HG02840 (cell line): ENCODE measurements around the gene CLMP.
"Not testable (repeated sequence)": the region's sequence is repeated elsewhere in the genome, so short reads cannot be mapped to it uniquely, and the experiment has no call there.

Experiments
- ATAC-seq: cut with Tn5 transposase; IDR thresholded peaks from one replicate; pipeline ENCODE4 v1.9.1; 2021; ENCODE audit warnings: mild to moderate bottlenecking, moderate library complexity, moderate number of reproducible peaks; ENCODE audit not compliant: unreplicated experiment, low FRiP score

The CLMP gene

DNA sequence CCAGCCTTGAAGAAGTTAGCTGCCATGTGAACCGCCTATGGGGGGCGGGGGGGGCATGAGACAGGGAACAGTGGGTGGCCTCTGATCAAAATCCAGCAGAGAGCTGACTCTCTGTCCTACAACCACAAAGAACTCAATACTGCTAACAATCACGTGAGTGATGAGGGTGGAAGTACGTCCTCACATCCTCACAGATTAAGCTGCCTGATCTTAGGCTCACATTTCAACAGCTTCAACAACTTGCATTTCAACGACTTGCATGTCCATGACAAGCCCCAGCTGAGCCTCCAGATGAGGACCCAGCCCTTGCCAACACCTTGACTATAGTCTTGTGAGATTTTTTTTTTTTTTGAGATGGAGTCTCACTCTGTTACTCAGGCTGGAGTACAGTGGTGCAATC lies 51.6 kb downstream of the CLMP start:
- ATAC-seq = no peak

DNA sequence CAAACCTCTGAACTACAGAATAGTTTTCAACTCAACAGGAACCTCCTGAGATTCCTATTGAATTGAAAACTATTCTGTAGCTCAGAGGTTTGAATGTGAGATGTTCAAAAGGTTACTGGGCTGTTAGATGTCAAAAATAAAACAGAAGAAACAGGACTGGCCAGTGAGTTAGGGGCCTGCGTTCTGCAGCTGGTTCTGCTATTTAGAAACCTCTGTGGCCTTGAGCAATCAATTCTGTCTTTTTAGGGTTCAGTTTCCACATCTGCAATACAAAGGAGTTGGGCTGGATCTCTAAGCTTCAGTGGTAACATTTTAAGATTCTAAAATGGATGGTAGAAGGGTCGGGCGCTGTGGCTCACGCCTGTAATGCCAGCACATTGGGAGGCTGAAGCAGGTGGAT lies 55.8 kb downstream of the CLMP start:
- no peak for ATAC-seq

DNA sequence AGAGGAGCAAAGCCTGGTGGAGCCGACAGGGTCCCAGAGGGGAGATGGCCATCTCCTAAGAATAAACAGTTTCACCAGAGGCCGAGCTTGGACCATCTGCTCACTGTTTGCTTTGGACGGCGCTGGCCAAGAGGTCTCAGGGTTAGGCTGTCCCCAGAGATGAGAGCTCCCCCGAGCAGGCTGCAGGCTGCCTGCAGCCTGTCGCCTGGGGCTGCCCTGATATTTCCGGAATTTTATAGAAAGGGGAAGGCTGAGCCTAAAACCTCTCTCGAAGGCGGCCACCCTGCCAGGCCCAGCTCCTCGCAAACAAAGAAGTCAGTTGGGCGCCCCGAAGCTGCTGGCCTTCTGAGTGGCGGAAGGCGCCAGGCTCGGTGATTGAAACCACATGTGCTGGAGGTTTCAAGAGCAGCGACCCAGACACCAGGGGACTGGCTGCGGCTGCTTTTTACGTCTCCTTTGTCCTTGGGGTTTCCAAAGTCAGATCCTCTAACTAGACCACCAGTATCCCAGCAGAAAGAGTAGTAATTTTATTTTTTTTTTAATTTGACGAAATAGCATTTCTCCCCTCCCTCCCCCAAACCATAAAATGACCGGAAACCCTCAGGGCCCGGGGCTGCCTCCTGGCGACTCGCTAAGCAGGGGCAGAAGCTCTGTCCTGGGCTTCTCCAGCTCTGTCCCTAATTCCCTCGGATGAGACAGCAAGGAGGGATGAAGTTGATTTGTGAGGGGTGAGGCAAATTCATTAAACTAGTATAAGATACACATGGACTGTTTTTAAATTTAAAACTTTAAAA lies 57.4 kb downstream of the CLMP start:
- ATAC-seq = no peak

DNA sequence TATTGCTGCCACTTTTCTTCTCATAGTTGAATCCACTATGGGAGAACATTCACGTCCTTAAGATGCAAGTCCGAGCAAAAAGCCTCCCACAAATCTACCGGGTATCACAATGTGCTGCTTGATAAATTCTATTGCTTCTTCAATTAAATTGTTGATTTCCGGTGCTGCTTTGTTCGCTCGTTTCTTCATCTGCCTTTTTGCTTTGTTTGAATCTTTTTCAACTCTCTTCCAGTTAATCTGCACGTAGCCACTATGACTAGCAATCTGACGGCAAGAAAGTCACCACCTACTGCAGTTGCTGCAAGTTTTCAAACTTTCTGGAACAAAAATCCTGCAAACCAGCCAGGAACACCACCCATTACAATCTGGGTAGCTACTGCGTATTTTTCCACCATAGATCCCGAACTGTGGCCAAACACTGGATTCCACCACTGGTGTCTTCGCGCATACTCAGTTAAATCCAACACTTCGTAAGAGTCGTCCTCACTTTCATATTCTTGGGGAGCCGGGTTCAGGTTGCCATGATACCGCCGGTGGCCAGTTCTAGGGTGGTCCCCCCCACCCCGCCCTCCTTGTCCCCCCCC lies 59.1 kb downstream of the CLMP start:
- ATAC-seq = no peak

DNA sequence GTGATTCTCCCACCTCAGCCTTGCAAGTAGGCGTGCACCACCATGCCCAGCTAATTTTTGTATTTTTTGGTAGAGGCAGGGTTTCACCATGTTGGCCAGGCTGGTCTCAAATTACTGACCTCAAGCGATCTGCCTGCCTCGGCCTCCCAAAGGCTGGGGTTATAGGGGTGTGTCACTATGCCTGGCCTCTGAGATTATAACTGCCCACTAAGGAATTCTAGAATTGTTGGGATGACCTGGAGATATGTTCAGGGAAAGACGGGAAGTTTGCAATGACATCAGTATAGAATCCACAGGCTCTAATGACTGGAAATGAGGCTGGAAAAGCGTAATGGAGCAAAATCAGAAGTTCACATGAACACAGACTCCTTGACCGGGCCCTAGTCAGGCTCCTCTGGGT lies 62.2 kb downstream of the CLMP start:
- no peak for ATAC-seq

DNA sequence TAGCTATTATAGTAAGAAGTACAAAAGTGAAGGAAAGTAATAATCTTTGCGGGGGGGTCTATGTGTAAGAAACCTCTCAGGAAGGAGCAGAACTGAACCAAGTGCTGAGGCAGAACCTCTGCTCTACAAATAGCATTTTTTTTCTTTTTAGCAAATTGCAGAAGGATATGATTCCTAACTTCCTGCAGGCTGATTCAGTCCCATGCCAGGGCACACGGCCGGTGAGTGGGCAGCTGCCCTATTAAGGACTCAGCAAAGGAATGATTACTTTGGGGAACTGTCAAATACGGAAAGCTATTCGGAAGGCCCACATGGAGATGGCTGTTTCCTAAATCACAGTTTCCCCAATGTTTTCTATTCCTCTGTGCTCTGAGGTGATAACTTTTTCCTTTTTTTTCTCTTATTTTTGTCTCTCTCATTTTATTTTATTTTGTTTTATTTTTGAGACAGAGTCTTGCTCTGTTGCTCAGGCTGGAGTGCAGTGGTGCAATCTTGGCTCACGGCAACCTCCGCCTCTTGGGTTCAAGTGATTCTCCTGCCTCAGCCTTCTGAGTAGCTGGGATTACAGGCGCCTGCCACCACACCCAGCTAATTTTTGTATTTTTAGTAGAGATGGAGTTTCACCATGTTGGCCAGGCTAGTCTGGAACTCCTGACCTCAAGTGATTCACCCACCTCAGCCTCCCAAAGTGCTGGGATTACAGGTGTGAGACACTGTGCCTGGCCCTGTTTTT lies 62.8 kb downstream of the CLMP start:
- not testable (repeated sequence) for ATAC-seq

DNA sequence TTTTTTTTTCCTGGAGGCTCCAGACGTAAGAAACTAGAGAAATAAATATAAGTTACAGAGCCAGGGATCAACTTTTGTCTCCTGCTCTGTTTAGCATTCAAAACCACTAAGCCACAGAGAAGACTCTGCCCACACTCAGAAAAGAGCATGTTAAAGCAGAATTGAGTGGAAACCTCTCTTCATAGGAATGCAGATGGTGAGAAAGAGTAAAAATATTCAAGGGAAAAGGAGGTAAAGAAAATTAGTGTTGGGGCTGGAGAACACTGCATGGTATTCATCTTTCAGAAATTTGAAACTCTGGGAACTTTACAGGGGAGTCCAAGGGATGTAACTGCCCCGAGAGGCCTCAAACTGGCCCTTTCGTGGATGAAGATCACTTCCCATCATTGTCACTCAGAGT lies 65.1 kb downstream of the CLMP start:
- ATAC-seq = no peak

DNA sequence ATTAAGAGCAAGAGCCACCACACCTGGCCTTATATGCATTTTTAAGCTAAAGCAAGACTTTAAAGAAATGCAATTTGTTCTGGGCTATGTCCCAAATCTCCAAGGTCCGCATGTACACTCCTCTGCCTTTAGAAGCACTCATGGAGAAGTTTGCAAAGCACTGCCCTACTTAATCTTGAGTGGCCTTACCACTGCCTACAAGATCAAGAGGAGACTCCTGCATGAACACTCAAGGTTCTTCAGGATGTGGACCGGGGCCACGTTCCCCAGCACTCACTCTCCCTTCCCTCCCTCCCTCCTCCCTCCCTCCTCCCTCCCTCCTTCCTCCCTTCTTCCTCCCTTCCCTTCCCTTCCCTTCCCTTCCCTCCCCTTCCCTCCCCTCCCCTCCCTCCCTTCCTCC lies 69.9 kb downstream of the CLMP start:
- ATAC-seq = no peak

DNA sequence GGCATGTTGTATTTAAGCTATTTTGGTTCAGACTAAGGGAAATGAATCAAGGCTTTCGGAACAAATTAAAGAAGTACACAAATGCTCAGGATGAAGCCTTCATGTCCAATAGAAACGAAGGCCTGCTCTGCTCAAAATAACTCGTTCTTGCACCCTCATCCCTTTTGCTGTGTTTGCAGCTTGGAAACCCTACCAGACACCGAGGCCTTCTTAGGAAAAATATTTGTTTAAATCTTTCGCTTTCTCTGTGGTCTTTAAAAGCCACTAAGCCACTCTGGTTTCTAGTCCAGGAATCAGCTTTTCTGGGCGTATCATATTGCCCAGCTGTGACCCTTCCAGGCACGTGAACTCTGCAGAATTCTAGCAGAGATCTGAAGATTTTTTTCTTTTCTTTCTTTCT lies 72.2 kb downstream of the CLMP start:
- ATAC-seq = no peak

DNA sequence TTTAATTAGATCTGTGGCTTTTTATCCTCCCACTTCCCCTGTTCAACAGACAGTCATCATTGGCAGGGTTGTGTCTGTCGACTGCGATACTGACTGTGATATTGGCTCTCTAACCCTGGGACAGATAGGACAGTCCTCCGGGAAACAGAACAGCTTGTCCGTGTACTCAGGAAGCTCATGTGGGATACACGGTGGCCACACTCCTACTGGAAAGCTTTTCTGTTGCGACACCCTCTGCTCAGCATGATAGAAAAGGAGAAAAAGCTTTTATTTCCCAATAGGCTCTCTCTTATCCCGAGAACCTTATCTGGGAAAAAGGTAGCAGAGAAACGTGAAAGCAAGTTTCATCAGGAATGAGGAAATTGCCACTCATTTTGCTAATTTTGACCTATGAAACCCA lies 72.7 kb downstream of the CLMP start:
- ATAC-seq = no peak

DNA sequence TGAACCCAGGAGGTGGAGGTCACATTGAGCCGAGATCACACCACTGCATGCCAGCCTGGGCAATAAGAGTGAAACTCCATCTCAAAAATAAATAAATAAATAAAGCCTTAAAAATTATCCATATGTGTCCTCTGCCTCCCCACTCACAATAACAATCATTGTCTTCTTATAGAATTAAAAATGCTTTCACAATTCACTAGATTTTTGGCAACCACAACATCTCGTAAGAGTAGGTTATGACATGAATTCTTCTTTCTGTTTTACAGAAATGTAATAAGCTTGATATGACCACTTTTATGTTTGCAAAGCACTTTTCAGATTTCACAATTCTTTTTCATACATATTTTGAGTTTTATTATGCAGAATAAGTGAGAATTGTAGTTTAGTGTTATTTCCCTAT lies 78.6 kb downstream of the CLMP start:
- ATAC-seq = no peak

DNA sequence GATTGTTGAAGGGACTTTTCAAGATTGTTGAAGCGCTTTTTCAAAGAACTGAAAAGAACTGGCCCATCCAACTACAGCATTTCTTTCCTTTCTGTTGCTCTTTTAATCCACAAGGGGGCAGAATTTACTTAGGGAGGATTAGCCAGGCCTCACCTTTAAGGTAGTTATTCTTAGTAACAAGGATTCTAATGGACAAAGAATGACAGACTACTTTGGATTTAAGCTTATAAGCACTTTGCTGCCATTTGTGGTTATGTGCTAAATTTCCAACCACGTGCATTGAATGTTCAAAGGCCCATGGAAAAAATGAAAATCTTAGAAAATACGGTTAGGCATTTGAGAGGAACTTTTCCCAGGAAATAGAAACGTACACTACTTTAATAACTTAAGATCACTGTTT lies 83.6 kb downstream of the CLMP start:
- ATAC-seq = no peak

DNA sequence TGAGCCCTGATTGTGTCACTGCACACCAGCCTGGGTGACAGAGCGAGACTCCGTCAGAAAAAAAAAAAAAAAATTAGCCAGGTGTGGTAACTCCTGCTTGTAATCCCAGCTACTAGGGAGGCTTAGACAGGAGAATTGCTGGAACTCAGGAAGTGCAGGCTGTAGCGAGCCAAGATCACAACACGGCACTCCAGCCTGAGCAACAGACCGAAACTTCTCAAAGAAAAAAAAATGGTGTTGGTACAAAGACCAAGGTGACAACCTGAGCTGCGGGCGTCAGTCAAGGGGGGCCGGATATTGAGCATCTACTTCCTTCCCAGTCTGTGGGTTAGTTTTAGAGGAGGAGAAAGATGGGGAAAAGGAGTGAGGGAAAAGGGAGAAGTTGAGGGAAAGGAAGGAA lies 84.7 kb downstream of the CLMP start:
- ATAC-seq = no peak

DNA sequence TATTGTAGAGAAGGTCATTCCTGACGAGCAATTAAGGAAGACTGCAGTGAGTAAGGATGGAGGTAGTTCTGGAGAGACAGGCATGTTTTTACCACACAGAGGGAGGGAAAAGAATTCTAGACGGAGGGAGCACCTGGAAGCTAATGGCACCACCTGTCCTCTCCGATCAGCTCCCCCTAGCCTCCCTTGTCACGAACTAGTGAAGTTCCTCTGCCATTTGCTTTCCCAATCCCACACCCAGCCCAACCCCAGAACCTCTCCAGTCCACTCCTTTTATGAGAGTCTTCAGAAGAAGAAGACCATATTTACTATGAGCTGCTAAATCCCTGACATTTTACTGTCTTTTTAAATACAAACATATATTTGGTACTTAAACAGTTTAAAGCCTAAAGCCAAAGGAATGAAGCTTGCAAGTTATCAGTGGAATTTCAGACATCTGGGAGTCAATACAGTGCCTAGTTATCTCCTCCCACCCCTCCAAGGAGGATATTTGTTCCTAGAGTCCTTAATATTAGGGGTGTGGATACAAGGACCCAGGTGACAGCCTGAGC lies 87.0 kb downstream of the CLMP start:
- no peak for ATAC-seq

DNA sequence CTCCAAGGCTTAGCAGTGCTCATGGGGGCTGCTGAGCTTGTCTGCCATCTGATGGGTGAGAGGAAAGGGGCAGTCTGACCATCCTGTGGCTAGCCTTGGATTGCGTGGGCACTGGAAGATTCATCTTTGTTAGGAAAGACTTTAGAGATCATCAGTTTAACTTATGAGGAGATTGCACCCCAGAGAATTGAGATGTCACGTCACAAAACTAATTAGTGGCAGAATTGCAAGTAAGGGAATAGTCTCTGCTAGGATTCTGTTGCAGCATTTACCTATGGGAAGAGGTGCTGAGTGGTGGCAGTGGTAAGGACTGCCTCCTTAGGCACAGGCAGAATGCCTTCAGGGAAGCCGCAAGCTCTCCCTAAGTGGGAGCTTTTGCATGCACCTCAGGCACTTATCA lies 90.4 kb downstream of the CLMP start:
- no peak for ATAC-seq

DNA sequence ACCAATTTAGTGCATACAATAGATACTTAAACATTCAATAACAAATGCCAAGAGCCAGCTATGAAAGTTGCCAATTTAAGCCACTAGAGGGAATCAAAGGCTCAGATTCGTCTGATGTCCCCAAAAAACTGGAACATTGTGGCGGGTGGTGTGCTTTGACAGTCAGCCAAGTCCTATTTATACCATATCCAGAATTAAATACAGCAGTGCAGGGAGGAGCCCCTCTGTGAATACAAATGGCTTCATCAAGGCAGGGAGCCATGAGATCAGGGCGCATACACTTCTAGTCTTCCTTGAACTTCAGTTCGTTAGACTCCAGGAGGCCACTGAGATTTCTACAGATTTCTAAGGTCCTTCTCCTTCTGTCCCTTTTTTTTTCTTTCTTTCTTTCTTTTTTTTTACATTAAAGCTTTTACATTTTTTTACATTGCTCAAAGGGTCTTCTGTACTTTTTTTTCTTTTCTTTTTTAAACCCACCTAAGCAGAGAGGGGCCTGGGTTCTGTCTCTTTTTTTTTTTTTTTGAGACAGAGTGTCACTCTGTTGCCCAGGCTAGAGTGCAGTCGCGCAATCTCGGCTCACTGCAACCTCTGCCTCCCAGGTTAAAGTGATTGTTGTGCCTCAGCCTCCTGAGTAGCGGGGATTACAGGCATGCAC lies 91.6 kb downstream of the CLMP start:
- no peak for ATAC-seq

DNA sequence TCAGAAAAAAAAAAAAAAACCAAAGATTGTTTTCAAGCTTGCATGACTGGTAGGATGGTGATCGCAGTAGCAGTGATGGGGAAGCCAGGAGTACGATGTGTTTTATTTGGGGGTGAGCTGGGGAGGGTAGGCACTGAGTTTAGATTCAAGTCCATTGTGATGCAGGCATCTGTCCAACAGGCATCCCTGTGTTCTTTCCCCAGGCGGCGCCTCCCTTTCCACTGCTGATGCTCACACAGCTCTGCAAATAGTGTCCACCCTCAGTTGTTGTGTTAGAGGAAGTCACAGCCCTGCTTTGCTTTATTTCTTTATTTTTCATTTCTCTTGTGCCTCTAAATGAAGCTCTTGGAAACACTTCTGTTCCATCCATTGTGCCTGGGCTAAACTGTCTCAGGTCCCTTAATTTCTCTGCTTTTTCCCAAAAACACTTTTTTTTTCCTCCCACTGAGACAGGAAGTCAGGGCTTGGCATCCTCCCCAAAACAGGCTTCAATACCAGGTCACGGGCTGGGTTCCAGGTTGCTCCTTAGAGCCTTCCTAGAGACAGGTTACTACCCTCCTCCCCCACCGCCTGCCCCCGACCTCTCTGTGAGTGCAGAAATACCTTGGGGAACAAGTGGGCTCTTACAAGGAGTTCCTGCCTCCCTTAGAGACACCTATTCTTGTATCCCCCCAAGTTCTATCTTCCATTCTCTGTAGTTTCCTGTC lies 94.5 kb downstream of the CLMP start:
- ATAC-seq = no peak

DNA sequence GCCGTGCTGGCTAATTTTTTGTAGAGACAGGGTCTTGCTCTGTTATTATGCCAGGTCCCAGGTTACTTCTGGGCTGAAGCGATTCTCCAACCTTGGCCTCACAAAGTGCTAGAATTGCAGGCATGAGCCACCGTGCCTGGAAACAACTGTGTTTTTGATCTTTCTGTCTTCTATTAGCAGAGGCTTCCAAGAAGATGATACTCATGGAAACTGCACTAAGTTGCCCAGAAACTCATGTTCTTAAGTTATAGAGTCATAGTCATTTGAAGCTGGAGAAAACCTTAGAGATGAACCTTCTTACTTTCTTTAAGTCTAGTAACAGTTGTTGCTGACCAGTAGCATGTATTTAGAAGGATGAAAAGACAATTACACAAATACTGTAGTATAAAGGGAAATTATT lies 96.1 kb downstream of the CLMP start:
- ATAC-seq = no peak

DNA sequence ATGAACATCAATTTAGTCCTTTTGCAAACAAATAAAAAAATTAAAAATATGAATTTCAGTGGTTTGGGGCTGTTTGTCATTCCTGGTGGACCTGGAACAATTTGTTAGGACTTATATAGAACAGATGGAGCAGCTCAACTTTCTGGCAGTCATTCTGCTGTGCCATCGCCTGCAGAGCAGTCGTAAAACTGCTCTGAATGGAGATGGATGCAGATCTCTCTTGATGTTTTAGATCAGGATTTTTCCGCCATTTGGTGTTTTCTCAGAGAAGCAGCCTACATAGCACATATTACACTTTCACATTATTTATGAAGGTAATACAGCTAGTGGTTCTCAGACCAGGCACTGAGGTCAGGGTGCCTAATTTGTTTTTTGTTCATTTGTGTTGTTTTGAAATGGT lies 101.3 kb downstream of the CLMP start:
- no peak for ATAC-seq

DNA sequence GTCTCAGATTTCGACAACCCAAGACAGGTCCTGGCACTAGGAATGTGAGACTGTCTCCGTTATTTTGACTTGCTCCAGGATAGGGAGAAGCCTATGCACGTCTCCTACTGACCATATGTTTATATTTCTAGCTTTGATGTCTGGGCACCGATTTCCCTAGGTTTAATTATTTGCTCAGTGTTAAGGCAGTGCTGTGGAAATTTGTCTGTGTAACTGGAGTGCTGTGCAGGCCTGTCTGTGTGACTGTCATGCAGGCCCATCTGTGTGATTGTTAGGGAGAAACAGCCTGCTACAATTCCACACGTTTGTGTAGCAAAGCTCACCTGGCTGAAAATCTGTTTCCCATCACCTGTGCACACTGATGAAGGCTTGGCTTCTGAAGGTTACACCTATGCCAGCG lies 103.5 kb downstream of the CLMP start:
- no peak for ATAC-seq
